Breast epithelium (tissue), 4 donors: Measurements from ENCODE around the gene PTPN22. TPM values are rescaled to one million over a fixed set of nuclear protein-coding genes. Genes with fewer than 3 reads are reported as not detected.
"Not testable (repeated sequence)": the region's sequence is repeated elsewhere in the genome, so short reads cannot be mapped to it uniquely, and the experiment has no call there.

Experiments
- DNase-seq, 2 donors: peaks; one replicate each; pipeline ENCODE4 v3.0.0-alpha.2; 2019; ENCODE audit warnings: low spot score in 2 of 2
- H3K27ac ChIP-seq, 2 donors: fragments of 200-600 bp; sonication (generic) in 1 of 2; one replicate each; pipeline ENCODE4 v1.5.1; 2016 to 2019; ENCODE audit warnings: mild to moderate bottlenecking in 1 of 2
- H3K27me3 ChIP-seq, 2 donors: fragments of 200-600 bp; sonication (generic) in 1 of 2; one replicate each; pipeline versions ENCODE4 v1.5.1 to v1.6.0; 2017 to 2019; ENCODE audit warnings: control low read depth in 1 of 2, mild to moderate bottlenecking in 1 of 2
- H3K36me3 ChIP-seq: fragments of 200-600 bp; one replicate; pipeline ENCODE4 v1.5.1; 2019
- H3K4me1 ChIP-seq, 2 donors: fragments of 200-600 bp; sonication (generic); one replicate each; pipeline ENCODE4 v1.5.1; 2016 to 2019; ENCODE audit warnings: control low read depth in 1 of 2
- H3K4me3 ChIP-seq, 3 donors: fragments of 200-600 bp; sonication (generic); 1 replicate in 2 of 3; 2 replicates in 1 of 3; pipeline ENCODE4 v1.5.1; 2016 to 2019; ENCODE audit warnings: mild to moderate bottlenecking in 3 of 3, moderate library complexity in 2 of 3
- H3K9me3 ChIP-seq, 2 donors: fragments of 200-600 bp; sonication (generic) in 1 of 2; one replicate each; pipeline ENCODE4 v1.5.1; 2016 to 2019; ENCODE audit warnings: control low read depth in 1 of 2
- CTCF ChIP-seq, 3 donors: fragments of 450-650 bp; IDR thresholded peaks; one replicate each; pipeline ENCODE4 v1.5.1; 2016 to 2017; ENCODE audit warnings: antibody characterized with exemption in 3 of 3, mild to moderate bottlenecking in 3 of 3, moderate library complexity in 3 of 3
- POLR2A ChIP-seq: fragments of 450-650 bp; IDR thresholded peaks from one replicate; pipeline ENCODE4 v1.6.1; 2016; ENCODE audit warnings: antibody characterized with exemption, mild to moderate bottlenecking, moderate library complexity
- POLR2AphosphoS5 ChIP-seq, 3 donors: sonication (generic); formaldehyde crosslinking; IDR thresholded peaks; one replicate each; pipeline ENCODE4 v1.6.1; 2017; ENCODE audit warnings: antibody characterized with exemption in 3 of 3
- intact Hi-C: fragments of 100-400 bp; cut with DNase I; formaldehyde crosslinking; loops from one replicate; pipeline ENCODE4 v1.15.1; 2023; ENCODE audit warnings: low total_unique reads
- total RNA-seq, 3 donors: library from RNA; depleted of rRNA; stranded (reverse); fragments of >200 nt; gene quantifications; one replicate each; pipeline ENCODE4 v1.1.0, GENCODE V29; 2016

Gene PTPN22
- total RNA-seq, 3 donors from 2014 or later = 3.4 to 7.2 (median 3.6) TPM

DNA sequence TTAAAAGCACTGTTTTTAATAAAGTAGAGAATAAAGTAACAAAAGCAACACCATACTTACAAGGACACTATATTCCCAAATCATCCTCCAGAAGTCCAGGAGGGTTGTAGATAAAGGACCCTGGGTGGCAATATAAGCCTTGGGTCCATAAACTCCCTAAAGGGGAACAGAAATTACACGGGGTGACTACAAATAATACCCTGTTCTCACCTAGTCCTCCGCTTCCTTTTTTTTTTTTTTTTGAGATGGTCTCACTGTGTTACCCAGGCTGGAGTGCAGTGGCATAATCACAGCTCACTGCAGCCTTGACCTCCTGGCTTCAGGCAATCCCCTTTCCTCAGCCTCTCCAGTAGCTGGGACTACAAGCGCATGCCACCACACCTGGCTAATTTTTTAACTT is 13.1 kb downstream of the PTPN22 start:
- Histone ChIP-seq H3K9me3 (no peaks in the 10 kb centered on the region), H3K27ac (no peak overlapping the region), H3K27me3 (no peaks in the 10 kb centered on the region), H3K36me3 (no peaks in the 10 kb centered on the region), H3K4me1 (no peaks in the 10 kb centered on the region), H3K4me3 (no peak overlapping the region)
- TF ChIP-seq POLR2A (no peak), CTCF (IDR thresholded peaks at IDR 0.05) (no peak), POLR2AphosphoS5 (IDR thresholded peaks at IDR 0.05) (no peak)
- intact Hi-C loops = no loop called here
- DNase-seq = no peak

DNA sequence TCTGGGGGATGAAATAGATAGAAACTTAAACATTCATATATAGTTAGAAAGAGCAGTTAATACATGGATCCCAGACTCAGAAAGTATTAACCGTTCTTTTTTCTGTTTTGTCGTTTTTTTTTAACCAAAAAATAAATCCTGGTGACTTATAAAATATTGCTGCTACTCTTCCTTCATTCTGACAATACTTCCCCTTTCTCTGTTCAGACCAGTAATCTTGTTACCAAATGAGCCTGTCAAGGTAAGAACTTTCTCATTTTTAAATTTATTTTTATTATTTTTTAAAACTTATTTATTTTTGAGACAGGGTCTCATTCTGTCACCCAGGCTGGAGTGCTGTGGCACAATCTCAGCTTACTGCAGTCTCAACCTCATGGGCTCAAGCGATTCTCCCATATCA is 13.7 kb downstream of the PTPN22 start:
- no peak for TF ChIP-seq POLR2AphosphoS5 (IDR thresholded peaks at IDR 0.05)
- no peak for TF ChIP-seq CTCF (IDR thresholded peaks at IDR 0.05)
- no peak for TF ChIP-seq POLR2A
- no peaks in the 10 kb centered on the region for H3K36me3 ChIP-seq
- H3K27me3 ChIP-seq = no peaks in the 10 kb centered on the region
- no peaks in the 10 kb centered on the region for H3K9me3 ChIP-seq
- no peak overlapping the region for H3K4me3 ChIP-seq
- H3K4me1 ChIP-seq = no peaks in the 10 kb centered on the region
- no peak overlapping the region for H3K27ac ChIP-seq
- DNase-seq = no peak
- intact Hi-C loops = no loop called here

DNA sequence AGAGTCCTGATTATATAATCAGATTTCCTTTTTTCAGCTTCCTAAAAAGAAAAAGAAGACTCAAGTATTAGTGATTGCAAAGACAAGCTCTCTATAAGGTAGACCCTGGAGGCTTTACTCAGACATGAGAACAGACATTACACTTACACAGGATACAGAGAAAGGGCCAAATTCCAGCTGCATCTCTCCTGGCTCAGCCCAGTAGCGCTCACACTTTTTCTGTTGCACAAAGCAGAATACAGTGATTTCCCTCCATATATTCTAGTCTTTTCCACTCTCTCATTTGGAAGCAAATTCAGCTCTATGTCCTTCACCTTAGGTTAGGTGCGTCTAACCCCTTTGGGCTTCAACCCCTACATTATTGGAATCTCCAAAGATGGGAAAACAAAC is 15.1 kb downstream of the PTPN22 start:
- H3K36me3 ChIP-seq = no peaks in the 10 kb centered on the region
- TF ChIP-seq CTCF (IDR thresholded peaks at IDR 0.05) (no peak), POLR2AphosphoS5 (IDR thresholded peaks at IDR 0.05) (no peak), POLR2A (no peak)
- no peak for DNase-seq
- no peak overlapping the region for H3K4me3 ChIP-seq
- H3K4me1 ChIP-seq = no peaks in the 10 kb centered on the region
- H3K27ac ChIP-seq = no peak overlapping the region
- intact Hi-C loops = no loop called here
- H3K27me3 ChIP-seq = no peaks in the 10 kb centered on the region
- H3K9me3 ChIP-seq = no peaks in the 10 kb centered on the region

DNA sequence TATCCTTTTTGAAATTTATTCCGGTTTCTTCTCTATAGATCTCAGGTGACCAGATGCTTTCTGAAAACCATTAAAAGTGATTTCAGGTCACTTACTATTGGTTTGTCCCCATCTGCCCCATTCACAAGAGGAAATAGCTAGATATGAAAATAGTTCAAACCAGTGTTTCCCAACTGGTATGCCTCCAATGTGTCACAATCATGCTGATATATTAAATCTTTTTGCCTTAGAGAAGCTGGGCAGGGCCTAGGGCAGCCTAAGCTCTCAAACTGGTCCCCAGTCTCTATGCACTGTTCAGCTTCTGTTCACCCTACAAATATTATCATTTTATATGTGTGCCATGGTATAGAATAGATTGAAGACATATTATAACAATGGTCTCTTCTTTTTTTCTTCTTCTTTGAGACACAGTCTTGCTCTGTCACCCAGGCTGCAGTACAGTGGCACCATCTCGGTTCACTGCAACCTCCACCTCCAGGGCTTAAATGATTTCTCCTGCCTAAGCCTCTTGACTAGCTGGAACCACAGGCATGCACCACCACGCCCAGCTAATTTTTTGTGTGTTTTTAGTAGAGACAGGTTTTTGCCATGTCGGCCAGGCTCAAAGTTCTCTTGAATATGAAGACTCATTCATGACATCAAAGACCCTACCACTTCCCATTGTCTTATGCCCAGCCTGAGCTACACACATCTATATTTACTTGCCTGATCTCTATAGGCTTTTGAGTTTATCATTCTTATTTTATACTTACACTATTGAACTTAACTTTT is 15.7 kb downstream of the PTPN22 start:
- DNase-seq = no peak
- intact Hi-C loops = no loop called here
- H3K4me1 ChIP-seq = no peaks in the 10 kb centered on the region
- H3K9me3 ChIP-seq = no peaks in the 10 kb centered on the region
- H3K27ac ChIP-seq = no peak overlapping the region
- no peaks in the 10 kb centered on the region for H3K36me3 ChIP-seq
- no peaks in the 10 kb centered on the region for H3K27me3 ChIP-seq
- TF ChIP-seq CTCF (IDR thresholded peaks at IDR 0.05) (no peak), POLR2AphosphoS5 (IDR thresholded peaks at IDR 0.05) (no peak), POLR2A (no peak)
- H3K4me3 ChIP-seq = no peak overlapping the region

DNA sequence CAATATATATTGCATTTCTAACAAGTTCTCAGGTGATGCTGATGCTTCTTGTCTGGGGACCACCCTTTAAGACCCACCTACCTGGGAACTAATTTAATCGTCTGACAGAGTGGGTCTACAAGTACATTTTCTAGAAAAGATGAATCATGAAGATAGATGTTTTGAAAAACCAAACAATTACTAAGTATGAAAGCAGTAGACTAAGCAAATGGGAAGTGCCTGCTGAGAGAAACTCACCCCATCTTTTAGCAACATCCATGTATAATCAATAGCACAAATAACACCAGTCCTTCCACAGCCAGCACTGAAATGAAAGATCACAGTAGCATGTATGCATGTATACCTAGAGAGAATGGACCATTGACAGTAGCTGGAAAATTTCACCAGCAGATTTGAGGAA is 17.3 kb downstream of the PTPN22 start:
- Histone ChIP-seq H3K4me3 (no peak overlapping the region), H3K27ac (no peak overlapping the region), H3K27me3 (no peaks in the 10 kb centered on the region), H3K4me1 (no peaks in the 10 kb centered on the region), H3K9me3 (no peaks in the 10 kb centered on the region), H3K36me3 (no peaks in the 10 kb centered on the region)
- no peak for DNase-seq
- intact Hi-C loops = loop anchor here (5.0 kb wide), 1 partner anchor 503 kb away; no protein-coding TSS in a partner anchor
- no peak for TF ChIP-seq CTCF (IDR thresholded peaks at IDR 0.05)
- no peak for TF ChIP-seq POLR2AphosphoS5 (IDR thresholded peaks at IDR 0.05)
- no peak for TF ChIP-seq POLR2A

DNA sequence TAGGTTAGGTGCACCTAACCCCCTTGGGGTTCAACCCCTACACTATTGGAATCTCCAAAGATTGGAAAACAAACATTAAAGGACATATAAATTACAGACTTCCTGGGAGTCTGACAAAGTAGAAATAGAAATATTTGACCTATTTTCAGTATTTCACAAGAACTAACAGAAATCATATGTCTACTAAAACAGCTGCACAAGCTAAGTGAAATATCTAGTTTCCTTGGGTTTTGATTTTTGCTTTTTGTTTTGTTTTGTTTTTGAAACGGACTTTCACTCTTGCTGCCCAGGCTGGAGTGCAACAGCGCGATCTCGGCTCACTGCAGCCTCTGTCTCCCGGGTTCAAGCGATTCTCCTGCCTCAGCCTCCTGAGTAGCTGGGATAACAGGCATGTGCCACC is 18.8 kb downstream of the PTPN22 start:
- intact Hi-C loops = loop anchor here (5.0 kb wide), 1 partner anchor 505 kb away; no protein-coding TSS in a partner anchor
- peak overlapping the region in 1 of 2 donors; percentile 73 for H3K27ac ChIP-seq
- H3K4me1 ChIP-seq = not testable (repeated sequence)

More for the DNA sequence above, 18.8 kb downstream of the PTPN22 start:
- H3K9me3 ChIP-seq, H3K27me3 ChIP-seq, H3K36me3 ChIP-seq, DNase-seq: not testable (repeated sequence)
- peak overlapping the region in 2 of 3 donors; percentile 20 to 34 for H3K4me3 ChIP-seq
